HFF-Myc (cell line): ENCODE results near the gene C9orf72.

ENCODE experiments used
- DNase-seq: peaks from one replicate; pipeline ENCODE4 v3.0.0-alpha.2; 2011; ENCODE audit warnings: low read depth; ENCODE audit errors: extremely low read depth
- H3K4me3 ChIP-seq: replicated peaks from 2 replicates; pipeline ENCODE4 v1.5.1; 2011; ENCODE audit warnings: low read depth, mild to moderate bottlenecking, control low read depth, low read length
- CTCF ChIP-seq: IDR thresholded peaks from 2 replicates; pipeline ENCODE4 v1.5.1; 2012; ENCODE audit warnings: mild to moderate bottlenecking, low read depth, low read length, control low read depth; ENCODE audit errors: missing control alignments

The C9orf72 gene

DNA sequence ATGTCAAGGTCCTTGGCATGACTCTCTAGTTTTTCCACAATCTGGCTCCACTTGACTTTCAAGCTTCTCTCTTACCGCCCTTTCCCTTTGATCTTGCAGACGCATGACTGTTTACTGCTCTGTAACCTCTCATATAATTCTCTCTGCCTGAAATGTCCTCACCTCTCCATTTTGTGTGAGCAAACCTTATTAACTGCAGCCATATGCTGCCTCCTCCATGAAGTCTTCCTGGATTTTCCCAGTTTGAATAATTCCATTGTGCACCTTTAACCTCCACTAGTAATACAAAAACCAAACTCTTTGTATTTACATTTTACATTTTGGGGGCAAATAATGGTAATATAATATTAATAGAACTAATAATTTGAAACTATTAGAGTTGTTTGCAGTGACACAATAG, 9.5 kb upstream of the C9orf72 start:
- no peak for DNase-seq
- TF ChIP-seq CTCF: no peak
- no peak overlapping the region for H3K4me3 ChIP-seq

GRCh38 chr9:27581826-27582225, 8.5 kb upstream of the C9orf72 start:
- TF ChIP-seq CTCF: no peak
- no peak for DNase-seq
- no peak overlapping the region for H3K4me3 ChIP-seq

DNA sequence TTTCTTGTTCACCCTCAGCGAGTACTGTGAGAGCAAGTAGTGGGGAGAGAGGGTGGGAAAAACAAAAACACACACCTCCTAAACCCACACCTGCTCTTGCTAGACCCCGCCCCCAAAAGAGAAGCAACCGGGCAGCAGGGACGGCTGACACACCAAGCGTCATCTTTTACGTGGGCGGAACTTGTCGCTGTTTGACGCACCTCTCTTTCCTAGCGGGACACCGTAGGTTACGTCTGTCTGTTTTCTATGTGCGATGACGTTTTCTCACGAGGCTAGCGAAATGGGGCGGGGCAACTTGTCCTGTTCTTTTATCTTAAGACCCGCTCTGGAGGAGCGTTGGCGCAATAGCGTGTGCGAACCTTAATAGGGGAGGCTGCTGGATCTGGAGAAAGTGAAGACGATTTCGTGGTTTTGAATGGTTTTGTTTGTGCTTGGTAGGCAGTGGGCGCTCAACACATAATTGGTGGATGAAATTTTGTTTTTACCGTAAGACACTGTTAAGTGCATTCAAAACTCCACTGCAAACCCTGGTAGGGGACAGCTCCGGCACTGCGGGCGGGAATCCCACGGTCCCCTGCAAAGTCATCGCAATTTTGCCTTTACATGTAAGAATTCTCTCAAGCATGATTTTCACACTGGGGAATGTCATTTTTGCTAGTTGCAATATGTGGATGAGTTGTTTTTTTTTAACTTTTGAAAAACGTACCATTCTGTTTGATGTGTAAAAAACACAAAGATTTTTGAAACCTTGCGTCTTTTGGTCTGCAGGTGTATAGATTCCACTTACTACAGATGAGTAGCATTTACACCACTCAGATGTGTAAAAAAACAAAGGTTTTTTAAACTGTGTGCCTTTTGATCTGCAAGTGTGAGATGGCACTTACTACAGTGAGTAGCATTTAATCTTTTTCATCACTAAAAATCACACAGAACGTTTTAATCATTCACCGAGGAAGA, 631 bp upstream of the C9orf72 start:
- TF ChIP-seq CTCF: no peak

DNA sequence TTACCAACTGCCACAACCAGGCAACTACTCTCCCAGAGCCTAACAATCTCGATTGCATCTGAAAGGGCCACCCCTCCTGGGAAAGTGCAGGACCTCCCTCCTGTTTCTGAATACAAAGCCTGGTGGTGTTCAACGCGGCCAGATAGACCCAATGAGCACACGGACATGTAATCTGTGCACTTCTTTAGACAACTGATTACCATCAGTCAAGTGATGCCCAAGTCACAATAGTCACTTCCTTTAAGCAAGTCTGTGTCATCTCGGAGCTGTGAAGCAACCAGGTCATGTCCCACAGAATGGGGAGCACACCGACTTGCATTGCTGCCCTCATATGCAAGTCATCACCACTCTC, 739 bp downstream of the C9orf72 start:
- no peak for DNase-seq
- no peak for TF ChIP-seq CTCF
- H3K4me3 ChIP-seq: peak overlapping the region; percentile 67

More for the DNA sequence above, 631 bp upstream of the C9orf72 start:
- peak overlapping the region; percentile 67 for H3K4me3 ChIP-seq
- peak; percentile 97 for DNase-seq

- TF ChIP-seq CTCF: no peak
- no peak for DNase-seq
- peak overlapping the region; percentile 67 for H3K4me3 ChIP-seq
Observed at GRCh38 chr9:27572061-27572460, 1.2 kb downstream of the C9orf72 start.

GRCh38 chr9:27571011-27571410, 2.3 kb downstream of the C9orf72 start:
- DNase-seq: no peak
- no peak for TF ChIP-seq CTCF
- no peak overlapping the region for H3K4me3 ChIP-seq
